Tibial artery (tissue), 4 donors: ENCODE measurements around the gene HAUS7.

Experiments
- DNase-seq, 2 donors: peaks; one replicate each; pipeline ENCODE4 v3.0.0-alpha.2; 2019
- H3K27ac ChIP-seq, 2 donors: fragments of 200-600 bp; sonication (generic) in 1 of 2; 1 replicate in 1 of 2; 2 replicates in 1 of 2; pipeline ENCODE4 v1.5.1; 2018 to 2019; ENCODE audit warnings: mild to moderate bottlenecking in 1 of 2
- H3K27me3 ChIP-seq, 2 donors: fragments of 200-600 bp; sonication (generic) in 1 of 2; one replicate each; pipeline versions ENCODE4 v1.5.1 to v1.6.0; 2016 to 2019
- H3K36me3 ChIP-seq, 3 donors: fragments of 200-600 bp; sonication (generic) in 2 of 3; one replicate each; pipeline ENCODE4 v1.5.1; 2016 to 2019; ENCODE audit warnings: mild to moderate bottlenecking in 2 of 3
- H3K4me1 ChIP-seq, 4 donors: fragments of 200-600 bp; sonication (generic) in 2 of 4; 1 replicate in 3 of 4; 2 replicates in 1 of 4; pipeline ENCODE4 v1.5.1; 2016 to 2019
- H3K4me3 ChIP-seq, 2 donors: fragments of 200-600 bp; sonication (generic) in 1 of 2; 1 replicate in 1 of 2; 2 replicates in 1 of 2; pipeline ENCODE4 v1.5.1; 2018 to 2019; ENCODE audit warnings: mild to moderate bottlenecking in 2 of 2
- H3K9me3 ChIP-seq, 3 donors: fragments of 200-600 bp; sonication (generic) in 1 of 3; one replicate each; pipeline ENCODE4 v1.5.1; 2016 to 2019
- intact Hi-C: fragments of 100-400 bp; cut with DNase I; formaldehyde crosslinking; loops from one replicate; pipeline ENCODE4 v1.15.0; 2023; ENCODE audit warnings: low total_unique reads
- TF ChIP-seq, protein P1 (sequence below), 2 experiments: fragments of 200-600 bp in 1 of 2; fragments of 450-650 bp in 1 of 2; IDR thresholded peaks; one replicate each; pipeline ENCODE4 v1.5.1; 2017 to 2019; ENCODE audit warnings: antibody characterized with exemption in 2 of 2, mild to moderate bottlenecking in 1 of 2, moderate library complexity in 1 of 2

HAUS7 gene

DNA sequence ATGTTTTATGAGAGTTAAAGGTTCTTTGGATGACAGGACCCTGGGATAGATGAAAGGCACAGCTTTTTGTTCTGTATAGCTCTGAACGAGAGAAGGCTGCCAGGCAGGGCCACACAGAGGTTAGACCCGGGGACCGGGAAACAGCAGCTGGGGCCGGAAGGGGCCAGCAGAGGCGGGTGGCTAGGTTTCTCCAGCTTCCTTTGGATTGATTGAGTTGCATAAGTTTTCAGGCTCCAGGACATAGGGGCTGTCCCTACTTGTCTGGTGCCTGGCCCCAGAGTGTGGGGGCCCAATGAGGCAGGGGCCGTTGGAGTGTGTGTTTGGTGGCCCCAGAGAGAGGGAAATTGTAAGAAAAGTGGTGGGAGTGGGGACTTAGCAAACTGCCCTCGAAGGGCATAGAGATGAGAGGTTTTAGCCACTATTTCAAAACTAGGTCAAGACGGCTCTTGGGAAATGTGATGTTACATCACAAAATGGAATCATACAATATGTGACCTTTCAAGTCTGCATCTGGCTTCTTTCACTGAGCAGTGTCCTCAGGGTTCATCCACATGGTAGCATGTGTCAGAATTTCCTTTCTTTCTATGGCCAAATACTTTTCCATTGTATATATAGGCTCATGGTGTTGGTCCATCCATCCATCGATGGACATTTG, 55.4 kb downstream of the HAUS7 start:
- Histone ChIP-seq H3K36me3 (no peaks in the 10 kb centered on the region), H3K4me3 (no peak overlapping the region), H3K4me1 (peaks cover 0 to 12% (median 8%) of the 10 kb centered on the region in 4 donors), H3K27me3 (peaks cover 0 to 3% of the 10 kb centered on the region in 2 donors), H3K9me3 (no peaks in the 10 kb centered on the region), H3K27ac (no peak overlapping the region)
- TF ChIP-seq, protein P1, sequence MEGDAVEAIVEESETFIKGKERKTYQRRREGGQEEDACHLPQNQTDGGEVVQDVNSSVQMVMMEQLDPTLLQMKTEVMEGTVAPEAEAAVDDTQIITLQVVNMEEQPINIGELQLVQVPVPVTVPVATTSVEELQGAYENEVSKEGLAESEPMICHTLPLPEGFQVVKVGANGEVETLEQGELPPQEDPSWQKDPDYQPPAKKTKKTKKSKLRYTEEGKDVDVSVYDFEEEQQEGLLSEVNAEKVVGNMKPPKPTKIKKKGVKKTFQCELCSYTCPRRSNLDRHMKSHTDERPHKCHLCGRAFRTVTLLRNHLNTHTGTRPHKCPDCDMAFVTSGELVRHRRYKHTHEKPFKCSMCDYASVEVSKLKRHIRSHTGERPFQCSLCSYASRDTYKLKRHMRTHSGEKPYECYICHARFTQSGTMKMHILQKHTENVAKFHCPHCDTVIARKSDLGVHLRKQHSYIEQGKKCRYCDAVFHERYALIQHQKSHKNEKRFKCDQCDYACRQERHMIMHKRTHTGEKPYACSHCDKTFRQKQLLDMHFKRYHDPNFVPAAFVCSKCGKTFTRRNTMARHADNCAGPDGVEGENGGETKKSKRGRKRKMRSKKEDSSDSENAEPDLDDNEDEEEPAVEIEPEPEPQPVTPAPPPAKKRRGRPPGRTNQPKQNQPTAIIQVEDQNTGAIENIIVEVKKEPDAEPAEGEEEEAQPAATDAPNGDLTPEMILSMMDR (IDR thresholded peaks at IDR 0.05), result no peak
- intact Hi-C loops, result no loop called here
- no peak for DNase-seq

DNA sequence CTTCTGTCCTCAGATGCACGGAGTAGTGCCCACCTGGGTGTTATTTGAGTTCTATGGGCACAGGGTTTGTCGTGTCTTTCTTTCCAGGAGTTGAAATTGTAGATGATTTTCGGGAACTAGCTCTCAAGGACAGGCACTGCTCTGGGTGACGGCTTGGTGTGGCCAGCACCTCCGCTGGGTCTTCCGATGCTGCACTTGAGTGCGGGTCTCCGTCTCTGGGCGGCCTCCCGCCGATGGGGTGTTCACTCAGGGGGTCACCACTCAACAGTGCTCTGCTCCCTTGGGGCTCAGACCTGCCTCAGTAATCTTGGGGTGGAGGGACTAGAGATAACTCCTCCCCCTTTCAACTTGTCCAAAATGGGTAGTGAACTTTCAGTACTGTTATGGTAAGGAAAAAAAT, 56.6 kb downstream of the HAUS7 start:
- Histone ChIP-seq H3K36me3 (no peaks in the 10 kb centered on the region), H3K4me1 (peaks cover 0 to 12% (median 8%) of the 10 kb centered on the region in 4 donors), H3K9me3 (no peaks in the 10 kb centered on the region), H3K27ac (no peak overlapping the region), H3K27me3 (peaks cover 0 to 3% of the 10 kb centered on the region in 2 donors), H3K4me3 (no peak overlapping the region)
- intact Hi-C loops, result no loop called here
- TF ChIP-seq, protein P1 (IDR thresholded peaks at IDR 0.05), result no peak
- DNase-seq, result no peak

DNA sequence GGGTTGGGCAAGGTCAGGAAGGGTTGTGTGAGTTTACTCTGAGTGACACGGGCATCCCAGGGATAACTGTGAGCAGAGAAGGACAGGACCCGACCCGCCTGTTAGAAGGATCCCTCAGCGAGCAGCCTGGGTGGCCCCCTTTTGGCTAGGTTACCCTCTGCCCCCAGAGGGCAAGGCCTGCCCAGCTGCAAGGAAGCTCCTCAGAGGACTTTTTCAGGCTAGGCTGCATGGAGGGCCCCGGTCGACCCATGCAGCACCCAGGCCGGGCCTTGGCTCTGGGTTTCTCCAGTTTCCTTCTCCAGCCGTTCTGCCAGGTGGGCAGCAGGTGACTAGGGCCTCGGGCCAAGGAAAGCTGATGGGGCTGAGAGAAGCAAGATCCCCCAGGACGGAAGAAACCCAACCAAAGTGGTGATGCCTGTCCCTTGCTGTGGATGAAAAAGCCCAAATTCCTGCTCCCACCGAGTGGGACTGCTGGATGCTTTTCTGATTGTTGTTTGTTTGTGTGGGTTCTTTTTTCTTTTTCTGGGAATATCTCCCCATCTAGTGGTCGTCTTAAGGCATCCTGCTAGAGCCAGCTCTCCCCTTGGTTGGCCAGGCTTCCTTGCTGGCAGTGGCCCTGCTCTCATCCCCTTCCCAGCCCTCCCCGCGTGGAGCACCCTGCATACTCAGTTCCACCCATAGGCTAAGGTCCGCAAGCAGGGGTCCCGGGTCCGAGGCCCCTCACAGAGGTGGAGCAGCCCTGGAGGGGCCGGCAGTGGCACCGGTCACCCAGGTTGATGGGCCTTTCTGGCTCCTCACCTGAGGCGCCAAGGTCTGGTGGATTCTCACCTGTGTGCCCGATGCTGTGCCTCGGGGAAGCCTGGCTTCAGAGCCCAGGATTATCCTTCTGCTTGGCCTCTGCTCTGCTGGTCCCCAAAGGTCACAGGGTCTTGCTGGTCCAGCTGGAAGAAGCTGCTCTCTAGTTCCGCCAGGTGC, 57.3 kb downstream of the HAUS7 start:
- no peaks in the 10 kb centered on the region for H3K36me3 ChIP-seq
- peaks cover 0 to 3% of the 10 kb centered on the region in 2 donors for H3K27me3 ChIP-seq
- H3K4me1 ChIP-seq, result peaks cover 0 to 12% (median 8%) of the 10 kb centered on the region in 4 donors
- intact Hi-C loops, result no loop called here
- DNase-seq, result no peak
- TF ChIP-seq, protein P1 (IDR thresholded peaks at IDR 0.05), result no peak
- H3K4me3 ChIP-seq, result no peak overlapping the region
- H3K27ac ChIP-seq, result no peak overlapping the region
- no peaks in the 10 kb centered on the region for H3K9me3 ChIP-seq

DNA sequence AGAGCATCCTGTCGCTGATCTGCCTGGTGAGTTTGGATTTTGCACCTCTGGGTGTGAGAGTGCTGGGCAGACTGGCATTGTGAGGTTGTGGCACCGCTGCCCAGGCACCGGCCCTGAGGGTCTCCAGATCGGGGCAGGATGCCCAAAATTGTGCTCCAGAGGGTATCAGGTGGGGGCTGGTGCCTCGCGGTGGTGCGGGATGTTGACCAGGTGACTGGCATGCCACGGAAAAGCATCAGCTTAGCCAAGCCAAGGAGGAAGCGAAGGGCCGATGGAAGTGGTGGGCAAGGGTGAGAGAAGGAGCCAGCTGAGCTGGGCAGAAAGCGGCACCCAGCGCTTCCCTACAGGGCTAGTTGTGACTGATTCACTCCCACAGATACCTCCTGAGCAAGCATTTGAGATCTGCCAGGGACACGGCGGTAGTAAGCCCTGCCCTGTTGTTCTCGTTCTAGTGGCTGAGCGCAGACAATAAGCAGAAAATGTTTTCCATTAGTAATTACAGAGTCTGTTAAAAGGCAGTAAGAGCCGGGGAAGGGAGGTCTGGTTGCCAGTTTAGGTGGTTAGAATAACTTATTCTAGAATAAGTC, 58.3 kb downstream of the HAUS7 start:
- H3K27me3 ChIP-seq, result peaks cover 0 to 3% of the 10 kb centered on the region in 2 donors
- H3K4me3 ChIP-seq, result peak overlapping the region; percentile 44 to 57
- no peaks in the 10 kb centered on the region for H3K36me3 ChIP-seq
- intact Hi-C loops, result no loop called here
- no peaks in the 10 kb centered on the region for H3K9me3 ChIP-seq
- peaks cover 0 to 12% (median 8%) of the 10 kb centered on the region in 4 donors for H3K4me1 ChIP-seq
- DNase-seq, result no peak
- H3K27ac ChIP-seq, result no peak overlapping the region
- TF ChIP-seq, protein P1 (IDR thresholded peaks at IDR 0.05), result no peak

DNA sequence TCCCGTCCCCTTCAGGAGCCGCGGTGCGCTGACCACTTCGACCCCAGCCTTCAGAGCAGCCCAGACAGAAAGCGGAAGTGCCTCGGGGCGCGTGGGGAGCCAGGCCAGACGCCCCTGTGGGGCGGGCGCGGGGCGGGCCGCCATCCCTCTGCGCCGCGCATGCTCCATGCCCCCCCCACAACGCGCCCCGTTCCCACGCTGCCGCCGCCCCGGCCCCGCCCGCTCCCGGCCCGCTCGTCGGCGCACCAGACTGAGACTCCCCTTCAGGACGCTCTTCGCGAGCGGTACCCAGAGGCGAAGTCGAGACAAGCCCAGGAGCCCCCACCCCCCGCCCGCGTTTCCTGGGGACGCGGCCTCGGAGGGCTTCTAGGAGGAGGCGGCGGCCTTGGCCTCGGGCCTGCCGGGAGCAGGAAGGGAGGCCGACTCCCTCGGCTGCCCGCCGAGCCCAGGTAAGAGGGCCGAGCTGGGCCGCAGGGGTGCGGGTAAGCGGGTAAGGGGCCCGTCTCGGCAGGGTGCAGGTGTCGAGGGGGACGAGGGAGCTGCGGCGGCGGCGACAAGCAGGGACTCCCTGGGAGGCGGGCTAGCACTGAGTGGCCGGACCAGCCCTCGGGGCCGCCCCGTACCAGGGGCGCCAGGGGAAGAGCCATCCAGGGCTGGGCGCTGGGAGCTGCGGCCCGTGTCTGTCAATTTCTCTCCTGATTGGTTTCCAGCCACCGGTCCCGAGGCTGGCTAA, 59.0 kb downstream of the HAUS7 start, which contains the start of gene ZFP92:
TSS of gene ZFP92 (plus strand) at position 218 of the 733 bp plus-strand sequence. CDS start 6,851 bp downstream, outside the sequence.
- Histone ChIP-seq H3K27me3 (peaks cover 0 to 3% of the 10 kb centered on the region in 2 donors), H3K27ac (no peak within 1 kb of the TSS), H3K36me3 (no peaks in the 10 kb centered on the region), H3K4me1 (peaks cover 0 to 12% (median 8%) of the 10 kb centered on the region in 4 donors), H3K9me3 (no peaks in the 10 kb centered on the region), H3K4me3 (peak within 1 kb of the TSS; percentile 44 to 57)
- no peak for DNase-seq
- TF ChIP-seq, protein P1 (IDR thresholded peaks at IDR 0.05), result no peak
- intact Hi-C loops, result no loop called here
